ENCODE results near the gene XDH.

XDH gene

GRCh38 chr2:31440764-31441163, 26.2 kb upstream of the XDH start:
- no peak for DNase-seq (ENCODE audit: low spot score)
- H3K27ac ChIP-seq (replicated peaks; ENCODE audit: low read length) = no peak overlapping the region
- WGBS, 2 donors (ENCODE audit: extremely low coverage in 2 of 2, insufficient read length in 2 of 2, insufficient replicate concordance in 1 of 2) = no CpG with 5 or more reads among the region's 2 CpGs

GRCh38 chr2:31434911-31435310, 20.4 kb upstream of the XDH start:
- no peak overlapping the region for H3K23ac ChIP-seq (ENCODE audit: low read depth, low read length, poor library complexity)
- H2BK5ac ChIP-seq (ENCODE audit: low read length) = no peak overlapping the region
- 100% methylated on average over 1 of the region's 3 CpGs; no CpG with 5 or more reads in 1 of the 2 donors for WGBS, 2 donors (ENCODE audit: extremely low coverage in 2 of 2, insufficient read length in 2 of 2, insufficient replicate concordance in 1 of 2)
- H3K4me2 ChIP-seq (ENCODE audit: insufficient read depth, low read length, poor library complexity, severe bottlenecking) = no peak overlapping the region
- H3K14ac ChIP-seq (ENCODE audit: low read length) = no peak overlapping the region
- H2AK5ac ChIP-seq (ENCODE audit: low read depth, low read length) = no peak overlapping the region
- no peak overlapping the region for H3K9ac ChIP-seq (ENCODE audit: low read depth, low read length, poor library complexity)
- no peaks in the 10 kb centered on the region for H3K27me3 ChIP-seq (ENCODE audit: control insufficient read depth in 3 of 3, insufficient read depth in 3 of 3, low read depth in 1 of 3, low read length in 3 of 3)
- no peak overlapping the region for H2AFZ ChIP-seq (ENCODE audit: low read length)
- no peak overlapping the region for H4K91ac ChIP-seq (ENCODE audit: low read depth, low read length, poor library complexity)
- no peak overlapping the region for H2BK15ac ChIP-seq (ENCODE audit: low read length)
- H3K79me1 ChIP-seq (ENCODE audit: low read depth, low read length) = no peaks in the 10 kb centered on the region
- no peak overlapping the region for H3K18ac ChIP-seq (ENCODE audit: low read length)
- no peaks in the 10 kb centered on the region for H3K9me3 ChIP-seq (replicated peaks in 1 of 2; ENCODE audit: control insufficient read depth in 2 of 2, insufficient read depth in 1 of 2, low read depth in 1 of 2, low read length in 2 of 2)
- no peak for DNase-seq (ENCODE audit: low spot score)
- H3K27ac ChIP-seq (replicated peaks; ENCODE audit: low read length) = no peak overlapping the region
- H4K8ac ChIP-seq (ENCODE audit: low read depth, low read length) = no peak overlapping the region
- no peak overlapping the region for H3K4me3 ChIP-seq (ENCODE audit: low read length in 2 of 2)
- H3K4me1 ChIP-seq (ENCODE audit: control insufficient read depth in 2 of 2, insufficient read depth in 1 of 2, low read depth in 1 of 2, low read length in 2 of 2) = no peaks in the 10 kb centered on the region
- H3K4ac ChIP-seq (ENCODE audit: low read length) = no peak overlapping the region
- H2BK12ac ChIP-seq (ENCODE audit: low read length) = no peak overlapping the region
- H2BK120ac ChIP-seq (ENCODE audit: low read depth, low read length) = no peak overlapping the region
- H3K36me3 ChIP-seq (replicated peaks in 1 of 2; ENCODE audit: control insufficient read depth in 2 of 2, insufficient read depth in 2 of 2, low read length in 2 of 2) = no peaks in the 10 kb centered on the region

More at GRCh38 chr2:31440764-31441163, 26.2 kb upstream of the XDH start:
- no peaks in the 10 kb centered on the region for H3K4me1 ChIP-seq (ENCODE audit: control insufficient read depth in 2 of 2, insufficient read depth in 1 of 2, low read depth in 1 of 2, low read length in 2 of 2)
- no peak overlapping the region for H2BK5ac ChIP-seq (ENCODE audit: low read length)
- no peak overlapping the region for H4K91ac ChIP-seq (ENCODE audit: low read depth, low read length, poor library complexity)
- no peak overlapping the region for H2BK12ac ChIP-seq (ENCODE audit: low read length)
- H3K4ac ChIP-seq (ENCODE audit: low read length) = no peak overlapping the region
- H3K23ac ChIP-seq (ENCODE audit: low read depth, low read length, poor library complexity) = no peak overlapping the region
- no peak overlapping the region for H3K9ac ChIP-seq (ENCODE audit: low read depth, low read length, poor library complexity)
- H4K8ac ChIP-seq (ENCODE audit: low read depth, low read length) = no peak overlapping the region
- H3K9me3 ChIP-seq (replicated peaks in 1 of 2; ENCODE audit: control insufficient read depth in 2 of 2, insufficient read depth in 1 of 2, low read depth in 1 of 2, low read length in 2 of 2) = no peaks in the 10 kb centered on the region
- H2BK120ac ChIP-seq (ENCODE audit: low read depth, low read length) = no peak overlapping the region
- no peak overlapping the region for H2AK5ac ChIP-seq (ENCODE audit: low read depth, low read length)
- peaks cover 0 to 4% (median 0%) of the 10 kb centered on the region in 3 experiments for H3K27me3 ChIP-seq (ENCODE audit: control insufficient read depth in 3 of 3, insufficient read depth in 3 of 3, low read depth in 1 of 3, low read length in 3 of 3)
- no peaks in the 10 kb centered on the region for H3K36me3 ChIP-seq (replicated peaks in 1 of 2; ENCODE audit: control insufficient read depth in 2 of 2, insufficient read depth in 2 of 2, low read length in 2 of 2)
- H2BK15ac ChIP-seq (ENCODE audit: low read length) = no peak overlapping the region
- H3K79me1 ChIP-seq (ENCODE audit: low read depth, low read length) = no peaks in the 10 kb centered on the region
- no peak overlapping the region for H3K4me3 ChIP-seq (ENCODE audit: low read length in 2 of 2)
- no peak overlapping the region for H2AFZ ChIP-seq (ENCODE audit: low read length)
- no peak overlapping the region for H3K18ac ChIP-seq (ENCODE audit: low read length)
- no peak overlapping the region for H3K4me2 ChIP-seq (ENCODE audit: insufficient read depth, low read length, poor library complexity, severe bottlenecking)
- no peak overlapping the region for H3K14ac ChIP-seq (ENCODE audit: low read length)

- Histone ChIP-seq H2BK120ac (ENCODE audit: low read depth, low read length) (no peak overlapping the region), H3K4me3 (ENCODE audit: low read length in 2 of 2) (no peak overlapping the region)
- WGBS, 2 donors (ENCODE audit: extremely low coverage in 2 of 2, insufficient read length in 2 of 2, insufficient replicate concordance in 1 of 2) = no CpG with 5 or more reads among the region's 3 CpGs
These were observed 19.0 kb upstream of the XDH start for GRCh38 chr2:31433541-31433940.

GRCh38 chr2:31430439-31431165, 16.1 kb upstream of the XDH start:
- no peak overlapping the region for H3K14ac ChIP-seq (ENCODE audit: low read length)
- H3K4me1 ChIP-seq (ENCODE audit: control insufficient read depth in 2 of 2, insufficient read depth in 1 of 2, low read depth in 1 of 2, low read length in 2 of 2) = no peaks in the 10 kb centered on the region
- H3K4me2 ChIP-seq (ENCODE audit: insufficient read depth, low read length, poor library complexity, severe bottlenecking) = no peak overlapping the region
- H2BK15ac ChIP-seq (ENCODE audit: low read length) = no peak overlapping the region
- H2BK12ac ChIP-seq (ENCODE audit: low read length) = no peak overlapping the region
- H2BK120ac ChIP-seq (ENCODE audit: low read depth, low read length) = no peak overlapping the region
- no CpG with 5 or more reads among the region's 9 CpGs for WGBS, 2 donors (ENCODE audit: extremely low coverage in 2 of 2, insufficient read length in 2 of 2, insufficient replicate concordance in 1 of 2)
- no peak for DNase-seq (ENCODE audit: low spot score)
- H2AK5ac ChIP-seq (ENCODE audit: low read depth, low read length) = no peak overlapping the region
- H3K27me3 ChIP-seq (ENCODE audit: control insufficient read depth in 3 of 3, insufficient read depth in 3 of 3, low read depth in 1 of 3, low read length in 3 of 3) = no peaks in the 10 kb centered on the region
- no peak overlapping the region for H3K27ac ChIP-seq (replicated peaks; ENCODE audit: low read length)
- H3K4me3 ChIP-seq (ENCODE audit: low read length in 2 of 2) = no peak overlapping the region
- no peak overlapping the region for H3K18ac ChIP-seq (ENCODE audit: low read length)
- H3K23ac ChIP-seq (ENCODE audit: low read depth, low read length, poor library complexity) = no peak overlapping the region
- no peaks in the 10 kb centered on the region for H3K79me1 ChIP-seq (ENCODE audit: low read depth, low read length)
- no peak overlapping the region for H2AFZ ChIP-seq (ENCODE audit: low read length)
- no peak overlapping the region for H4K8ac ChIP-seq (ENCODE audit: low read depth, low read length)
- no peaks in the 10 kb centered on the region for H3K36me3 ChIP-seq (replicated peaks in 1 of 2; ENCODE audit: control insufficient read depth in 2 of 2, insufficient read depth in 2 of 2, low read length in 2 of 2)
- no peak overlapping the region for H2BK5ac ChIP-seq (ENCODE audit: low read length)
- H3K4ac ChIP-seq (ENCODE audit: low read length) = no peak overlapping the region
- no peak overlapping the region for H4K91ac ChIP-seq (ENCODE audit: low read depth, low read length, poor library complexity)
- H3K9ac ChIP-seq (ENCODE audit: low read depth, low read length, poor library complexity) = no peak overlapping the region
- H3K9me3 ChIP-seq (replicated peaks in 1 of 2; ENCODE audit: control insufficient read depth in 2 of 2, insufficient read depth in 1 of 2, low read depth in 1 of 2, low read length in 2 of 2) = no peaks in the 10 kb centered on the region

More at GRCh38 chr2:31433541-31433940, 19.0 kb upstream of the XDH start:
- H3K9ac ChIP-seq (ENCODE audit: low read depth, low read length, poor library complexity) = no peak overlapping the region
- no peak overlapping the region for H3K14ac ChIP-seq (ENCODE audit: low read length)
- H2BK5ac ChIP-seq (ENCODE audit: low read length) = no peak overlapping the region
- H3K9me3 ChIP-seq (replicated peaks in 1 of 2; ENCODE audit: control insufficient read depth in 2 of 2, insufficient read depth in 1 of 2, low read depth in 1 of 2, low read length in 2 of 2) = no peaks in the 10 kb centered on the region
- H4K91ac ChIP-seq (ENCODE audit: low read depth, low read length, poor library complexity) = no peak overlapping the region
- H3K23ac ChIP-seq (ENCODE audit: low read depth, low read length, poor library complexity) = no peak overlapping the region
- H3K36me3 ChIP-seq (replicated peaks in 1 of 2; ENCODE audit: control insufficient read depth in 2 of 2, insufficient read depth in 2 of 2, low read length in 2 of 2) = no peaks in the 10 kb centered on the region
- DNase-seq (ENCODE audit: low spot score) = no peak
- no peak overlapping the region for H2BK15ac ChIP-seq (ENCODE audit: low read length)
- H3K18ac ChIP-seq (ENCODE audit: low read length) = no peak overlapping the region
- no peak overlapping the region for H3K27ac ChIP-seq (replicated peaks; ENCODE audit: low read length)
- no peak overlapping the region for H2AFZ ChIP-seq (ENCODE audit: low read length)
- no peaks in the 10 kb centered on the region for H3K27me3 ChIP-seq (ENCODE audit: control insufficient read depth in 3 of 3, insufficient read depth in 3 of 3, low read depth in 1 of 3, low read length in 3 of 3)
- H3K4me1 ChIP-seq (ENCODE audit: control insufficient read depth in 2 of 2, insufficient read depth in 1 of 2, low read depth in 1 of 2, low read length in 2 of 2) = no peaks in the 10 kb centered on the region
- H2BK12ac ChIP-seq (ENCODE audit: low read length) = no peak overlapping the region
- no peak overlapping the region for H3K4me2 ChIP-seq (ENCODE audit: insufficient read depth, low read length, poor library complexity, severe bottlenecking)
- no peak overlapping the region for H2AK5ac ChIP-seq (ENCODE audit: low read depth, low read length)
- no peak overlapping the region for H4K8ac ChIP-seq (ENCODE audit: low read depth, low read length)
- no peaks in the 10 kb centered on the region for H3K79me1 ChIP-seq (ENCODE audit: low read depth, low read length)
- no peak overlapping the region for H3K4ac ChIP-seq (ENCODE audit: low read length)
